BJ (cell line): ENCODE measurements around the gene PHF11. TPM values are rescaled to one million over a fixed set of nuclear protein-coding genes. Genes with fewer than 3 reads are reported as not detected.

Experiments used
- CTCF ChIA-PET: fragments of 350-600 bp; formaldehyde crosslinking; extraction: SDS; loops from one replicate; lab custom pipeline; 2021; ENCODE audit warnings: antibody characterized with exemption, inconsistent platforms; lab: Yijun Ruan, JAX
- POLR2A ChIA-PET: fragments of 300-600 bp; sonication (Branson Sonifier 250); formaldehyde crosslinking; extraction: SDS; loops from one replicate; lab custom pipeline; 2021; ENCODE audit warnings: antibody characterized with exemption; lab: Charles Lee
- DNase-seq: peaks from one replicate; pipeline ENCODE4 v3.0.0-alpha.2; 2011; ENCODE audit warnings: low read depth
- H3K27me3 ChIP-seq: 2 replicates; pipeline ENCODE4 v1.6.0; 2011; ENCODE audit warnings: low read length; ENCODE audit not compliant: control insufficient read depth, insufficient read depth
- H3K36me3 ChIP-seq: 2 replicates; pipeline ENCODE4 v1.5.1; 2011; ENCODE audit warnings: low read length; ENCODE audit not compliant: control insufficient read depth, insufficient read depth
- H3K4me3 ChIP-seq: 2 replicates; pipeline ENCODE4 v1.5.1; 2011; ENCODE audit warnings: low read depth, mild to moderate bottlenecking, control low read depth, low read length
- CTCF ChIP-seq: IDR thresholded peaks from 2 replicates; pipeline ENCODE4 v1.5.1; 2011; ENCODE audit warnings: low read depth, mild to moderate bottlenecking, control low read depth, inconsistent platforms, low read length, moderate library complexity; ENCODE audit not compliant: insufficient read depth
- polyA plus RNA-seq: library from polyadenylated mRNA; depleted of rRNA; stranded (reverse); fragments of >200 nt; gene quantifications from 2 replicates; pipeline ENCODE4 v1.2.3, GENCODE V29; 2011

Gene PHF11
- polyA plus RNA-seq, 1 experiment = 18.7 TPM

- no peak for TF ChIP-seq CTCF
- DNase-seq = no peak
- ChIA-PET POLR2A (no interaction called here), CTCF (interaction anchor here (1.3 kb wide), 1 partner anchor 8 kb away, joined by 3 read pairs; no protein-coding TSS in a partner anchor)
- Histone ChIP-seq H3K4me3 (no peak overlapping the region), H3K36me3 (no peaks in the 10 kb centered on the region), H3K27me3 (no peaks in the 10 kb centered on the region)
These were observed 1.5 kb downstream of the PHF11 start for GRCh38 chr13:49497272-49497671.

GRCh38 chr13:49498206-49498605, 2.5 kb downstream of the PHF11 start:
- no peak for TF ChIP-seq CTCF
- POLR2A ChIA-PET = no interaction called here
- CTCF ChIA-PET = no interaction called here
- Histone ChIP-seq H3K36me3 (no peaks in the 10 kb centered on the region), H3K4me3 (no peak overlapping the region), H3K27me3 (no peaks in the 10 kb centered on the region)
- DNase-seq = no peak

GRCh38 chr13:49499889-49500660, 4.3 kb downstream of the PHF11 start:
- no peak overlapping the region for H3K4me3 ChIP-seq
- POLR2A ChIA-PET = no interaction called here
- TF ChIP-seq CTCF = no peak
- H3K27me3 ChIP-seq = no peaks in the 10 kb centered on the region
- no peaks in the 10 kb centered on the region for H3K36me3 ChIP-seq
- CTCF ChIA-PET = no interaction called here
- peak; percentile 57 for DNase-seq

GRCh38 chr13:49502954-49503353, 7.2 kb downstream of the PHF11 start:
- H3K4me3 ChIP-seq = no peak overlapping the region
- TF ChIP-seq CTCF = no peak
- no peaks in the 10 kb centered on the region for H3K27me3 ChIP-seq
- no peak for DNase-seq
- ChIA-PET CTCF (interaction anchor here (1.0 kb wide), 1 partner anchor 13 kb away, joined by 3 read pairs; no protein-coding TSS in a partner anchor), POLR2A (no interaction called here)
- H3K36me3 ChIP-seq = no peaks in the 10 kb centered on the region

- POLR2A ChIA-PET = no interaction called here
- CTCF ChIA-PET = no interaction called here
- Histone ChIP-seq H3K4me3 (no peak overlapping the region), H3K36me3 (no peaks in the 10 kb centered on the region), H3K27me3 (no peaks in the 10 kb centered on the region)
- DNase-seq = no peak
- no peak for TF ChIP-seq CTCF
These were observed 8.2 kb downstream of the PHF11 start for GRCh38 chr13:49503951-49504350.
